ENCODE results near the gene SLC7A14.

GRCh38 chr3:170431054-170431453, 154.8 kb downstream of the SLC7A14 start:
- TF ChIP-seq EZH2 (IDR thresholded peaks at IDR 0.05; ENCODE audit: insufficient read depth, poor library complexity, severe bottlenecking), result no peak
- no peak for TF ChIP-seq EZH2phosphoT487 (IDR thresholded peaks at IDR 0.05; ENCODE audit: insufficient read depth, low read depth)

All from GM23248 (cell line).